Left lobe of liver (tissue), 2 donors: ENCODE results near the gene MTMR3. TPM values are rescaled to one million over a fixed set of nuclear protein-coding genes. Genes with fewer than 3 reads are reported as not detected.
A peak's percentile ranks its signal among the peaks of the same experiment; 100 is the strongest.
"Not testable (repeated sequence)": the region's sequence is repeated elsewhere in the genome, so short reads cannot be mapped to it uniquely, and the experiment has no call there.

Source experiments
- ATAC-seq: fragments of 200-7000 bp; cut with Tn5 transposase; one replicate; pipeline ENCODE4 v1.9.1; 2020; ENCODE audit warnings: mild to moderate bottlenecking, moderate library complexity
- DNase-seq: peaks from one replicate; pipeline ENCODE4 v3.0.0-alpha.2; 2020; ENCODE audit warnings: low spot score
- total RNA-seq: library from RNA; stranded (reverse); gene quantifications from one replicate; pipeline ENCODE4 v1.2.1, GENCODE V29; 2021
- donor health status: DM: no; HTN: no; CAD: no; lungs with moderate emphysema.
- donor health status: DM: no; HTN: yes; CAD: no.

MTMR3 gene
- total RNA-seq, 1 donor from 2014 or later = 12.8 TPM

DNA sequence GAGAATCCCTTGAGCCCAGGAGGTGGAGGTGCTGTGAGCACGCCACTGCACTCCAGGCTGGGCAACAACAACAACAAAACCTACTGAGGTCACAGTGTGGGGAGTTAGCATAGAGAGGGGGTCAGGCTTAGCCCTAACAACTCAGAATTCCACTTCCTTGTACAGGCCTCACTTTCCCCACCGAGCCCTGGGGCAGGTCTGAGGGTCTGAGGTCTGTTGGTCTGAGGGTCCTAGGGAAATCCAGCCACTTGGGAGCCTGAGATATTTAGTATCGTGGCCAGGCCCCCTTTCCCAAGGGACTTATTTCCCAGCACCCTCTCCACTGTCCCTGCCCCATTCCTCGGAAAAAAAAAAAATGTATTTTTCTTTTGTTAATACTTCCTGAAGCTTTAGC is 162.5 kb downstream of the MTMR3 start:
- ATAC-seq = no peak
- DNase-seq = peak; percentile 33

DNA sequence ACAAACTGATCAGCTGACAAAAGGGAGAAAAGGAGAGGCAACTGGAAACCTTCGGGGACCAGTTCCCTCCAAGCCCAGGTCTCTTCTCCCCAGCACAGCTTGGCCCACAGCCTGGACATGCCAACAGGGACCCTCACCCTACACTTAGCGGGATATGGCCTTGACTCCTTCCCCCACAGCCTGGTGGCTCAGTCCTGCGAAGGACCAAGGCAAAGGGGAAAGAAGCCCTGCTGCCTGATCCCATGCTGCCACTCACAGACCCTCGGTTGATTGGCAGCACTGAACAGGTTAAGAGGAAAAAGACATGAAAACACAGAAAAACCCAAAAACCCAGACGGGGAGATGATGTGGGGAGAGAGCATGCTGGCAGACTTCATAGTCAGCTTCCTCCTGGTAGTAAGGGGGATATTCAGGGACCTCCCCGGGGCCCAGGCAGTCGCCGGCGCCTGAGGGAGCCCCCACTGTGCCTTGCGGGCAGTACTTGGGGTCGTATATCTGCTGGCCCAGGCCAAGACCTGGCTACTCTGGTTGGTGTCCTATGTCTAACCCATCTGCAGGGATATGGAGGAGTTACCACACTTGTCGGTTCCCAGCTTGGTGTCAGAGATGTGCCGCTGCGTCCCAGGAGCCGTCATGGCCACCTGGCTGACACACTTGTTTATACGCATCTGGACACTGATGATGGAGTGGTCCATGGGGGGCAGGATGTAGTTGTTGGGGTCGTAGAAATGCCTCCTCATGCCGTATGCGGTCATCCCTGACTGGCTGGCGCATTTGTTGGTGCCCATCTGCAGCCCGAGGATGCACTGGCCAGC is 163.1 kb downstream of the MTMR3 start:
- DNase-seq (peak; percentile 37), ATAC-seq (no peak)

DNA sequence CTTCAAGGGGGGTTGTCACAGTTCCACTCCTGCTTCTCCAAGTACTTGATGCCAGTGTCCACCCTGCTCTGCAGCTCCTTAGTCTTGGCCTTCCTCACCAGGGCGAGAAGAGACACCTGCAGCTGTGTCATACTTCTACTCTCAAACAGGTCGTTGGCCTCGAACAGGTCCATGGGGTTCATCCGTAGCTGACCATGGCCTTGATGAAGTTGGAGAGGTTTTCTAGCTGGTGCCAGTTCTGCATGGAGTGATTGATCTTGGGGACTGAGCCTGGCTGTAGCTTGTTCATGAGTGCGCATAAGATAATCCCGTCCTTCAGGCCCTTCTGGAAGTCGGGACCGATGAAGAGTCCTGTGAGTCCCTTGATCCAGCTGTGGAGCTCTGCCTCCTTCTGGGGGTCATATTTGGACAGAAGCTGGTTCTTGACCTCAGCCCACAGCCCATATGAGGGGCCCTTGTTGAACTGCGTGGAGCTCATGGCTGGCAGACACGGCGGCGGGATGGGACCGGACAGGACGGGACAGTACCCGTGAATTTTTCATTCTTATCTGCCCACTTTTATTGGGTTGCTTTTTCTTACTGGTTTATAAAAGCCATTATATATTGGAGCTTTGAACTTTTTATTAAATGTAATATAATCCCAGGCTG is 163.9 kb downstream of the MTMR3 start:
- DNase-seq = peak; percentile 39
- ATAC-seq = peak; percentile 9

- ATAC-seq (peak; percentile 54), DNase-seq (peak; percentile 21)
Measured at GRCh38 chr22:30047364-30047738, 164.4 kb downstream of the MTMR3 start.

- ATAC-seq (peak; percentile 50), DNase-seq (no peak)
Measured at GRCh38 chr22:30048681-30049080, 165.7 kb downstream of the MTMR3 start.

DNA sequence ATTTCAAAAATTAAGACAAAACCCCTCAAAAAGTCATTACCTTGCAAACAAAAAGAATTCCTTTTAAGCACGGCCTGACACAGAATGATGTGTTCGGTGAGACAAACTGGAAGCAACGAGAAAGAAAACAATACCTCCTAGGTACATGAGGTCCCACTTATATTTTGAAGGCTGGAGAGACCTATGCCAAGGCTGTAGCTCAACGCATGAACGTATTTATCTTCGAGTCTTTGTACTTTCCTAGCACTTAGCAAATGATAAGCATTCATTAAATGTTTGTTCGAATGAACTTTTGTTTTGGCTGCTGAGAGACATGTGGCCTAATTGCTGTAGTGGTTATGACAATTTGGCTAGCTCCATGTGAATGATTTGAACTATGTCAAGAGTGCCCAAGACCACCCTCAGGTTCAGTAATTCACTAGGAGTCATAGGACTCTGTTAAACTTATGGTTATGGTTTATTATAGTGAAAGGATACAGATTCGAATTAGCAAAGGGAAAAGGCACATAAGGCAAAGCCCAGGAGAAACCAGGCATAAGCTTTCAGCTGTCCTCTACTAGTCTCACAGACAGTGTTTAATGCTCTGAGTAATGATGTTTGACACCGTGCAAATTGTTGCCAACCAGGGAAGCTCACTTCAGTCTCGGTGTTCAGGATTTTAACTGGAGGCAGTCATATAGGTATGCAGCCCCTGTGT is 171.2 kb downstream of the MTMR3 start:
- no peak for ATAC-seq
- DNase-seq = no peak

GRCh38 chr22:30054764-30055069 is 171.7 kb downstream of the MTMR3 start:
- ATAC-seq (no peak), DNase-seq (no peak)

DNA sequence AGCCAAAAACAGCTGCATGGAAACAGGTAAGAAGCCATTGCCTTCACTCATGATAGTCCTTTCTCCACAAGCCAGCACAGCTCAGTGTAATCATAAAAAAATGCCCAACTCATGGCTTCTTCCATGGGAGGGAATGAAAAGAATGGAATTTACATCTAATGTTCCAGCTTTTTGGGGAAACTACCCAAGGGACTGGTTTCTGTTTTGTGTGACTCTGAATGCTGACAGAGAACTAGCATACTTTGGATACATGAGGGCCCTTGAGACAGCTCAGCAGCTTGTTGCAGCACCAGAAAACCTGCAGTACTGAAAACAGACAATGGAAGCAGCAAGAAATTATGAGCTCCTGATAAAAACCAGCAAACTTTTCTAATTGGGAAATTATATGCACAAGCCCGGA is 173.0 kb downstream of the MTMR3 start:
- ATAC-seq (no peak), DNase-seq (no peak)

DNA sequence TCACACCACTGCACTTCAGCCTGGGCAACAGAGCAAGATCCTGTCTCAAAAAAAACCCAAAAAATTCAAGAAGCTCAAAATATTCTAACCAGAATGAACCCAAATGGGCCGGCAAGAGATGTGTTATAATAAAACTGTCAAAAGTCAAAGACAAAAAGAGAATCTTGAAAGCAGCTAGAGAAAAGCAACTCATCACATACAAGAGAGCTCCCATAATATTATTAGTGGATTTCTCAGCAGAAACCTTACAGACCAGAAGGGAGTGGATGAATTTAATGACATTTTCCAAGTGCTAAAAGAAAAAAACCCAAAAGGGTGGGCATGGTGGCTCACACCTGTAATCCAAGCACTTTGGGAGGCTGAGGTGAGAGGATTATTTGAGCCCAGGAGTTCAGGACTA is 174.4 kb downstream of the MTMR3 start:
- no peak for ATAC-seq
- no peak for DNase-seq

DNA sequence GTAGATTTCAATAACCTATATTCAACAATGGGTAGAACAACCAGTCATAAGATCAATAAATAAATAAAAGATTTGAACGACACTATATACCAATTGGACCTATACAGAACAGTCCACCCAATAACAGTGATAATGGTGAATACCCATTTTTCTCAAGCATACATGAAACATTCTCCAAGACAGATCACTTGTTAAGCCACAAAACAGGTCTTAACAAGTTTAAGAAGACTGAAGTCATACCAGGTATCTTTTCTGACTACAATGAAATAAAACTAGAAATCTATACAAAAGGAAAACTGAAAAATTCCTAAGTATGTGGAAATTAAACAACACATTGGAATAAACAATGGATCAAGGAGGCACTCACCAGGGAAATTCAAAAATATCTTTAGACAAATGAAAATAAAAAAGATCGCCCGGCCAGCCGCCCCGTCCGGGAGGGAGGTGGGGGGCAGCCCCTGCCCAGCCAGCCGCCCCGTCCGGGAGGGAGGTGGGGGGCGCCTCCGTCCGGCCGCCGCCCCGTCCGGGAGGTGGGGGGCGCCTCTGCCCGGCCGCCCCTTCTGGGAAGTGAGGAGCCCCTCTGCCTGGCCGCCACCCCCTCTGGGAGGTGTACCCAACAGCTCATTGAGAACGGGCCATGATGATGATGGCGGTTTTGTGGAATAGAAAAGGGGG is 176.5 kb downstream of the MTMR3 start:
- ATAC-seq, DNase-seq: not testable (repeated sequence)

DNA sequence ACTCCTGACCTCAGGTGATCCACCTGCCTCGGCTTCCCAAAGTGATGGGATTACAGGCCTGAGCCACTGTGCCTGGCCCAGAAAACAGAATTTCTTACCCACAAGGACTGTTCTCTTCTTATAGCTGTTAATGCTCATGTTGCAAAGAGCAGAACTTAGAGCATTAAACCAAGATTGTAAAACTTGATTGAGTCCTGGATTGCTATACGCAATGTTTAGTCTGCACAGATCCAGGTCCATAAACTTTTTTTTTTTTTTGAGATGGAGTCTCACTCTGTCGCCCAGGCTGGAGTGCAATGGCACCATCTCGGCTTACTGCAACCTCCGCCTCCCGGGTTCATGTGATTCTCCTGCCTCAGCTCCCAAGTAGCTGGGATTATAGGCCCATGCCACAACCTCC is 178.1 kb downstream of the MTMR3 start:
- not testable (repeated sequence) for ATAC-seq, DNase-seq

DNA sequence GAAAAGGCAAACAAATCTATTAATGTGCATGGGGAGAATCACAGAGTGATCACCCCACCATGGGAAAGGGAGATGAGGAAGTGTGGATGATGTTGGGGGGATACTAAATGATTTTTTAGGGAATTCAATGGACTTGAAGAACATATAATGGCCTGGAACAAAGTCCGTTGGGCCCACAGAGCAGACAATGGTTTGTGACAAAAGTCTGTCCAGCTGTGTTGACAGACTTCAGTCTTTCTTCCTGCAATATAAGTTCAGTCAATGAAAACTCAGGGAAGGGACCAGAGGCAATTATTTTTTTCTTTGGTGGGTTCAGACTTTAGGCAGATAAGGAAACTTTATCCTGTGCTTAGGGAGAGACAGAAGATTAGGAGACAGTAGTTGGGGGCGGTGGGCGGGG is 179.3 kb downstream of the MTMR3 start:
- ATAC-seq = no peak
- DNase-seq = no peak

DNA sequence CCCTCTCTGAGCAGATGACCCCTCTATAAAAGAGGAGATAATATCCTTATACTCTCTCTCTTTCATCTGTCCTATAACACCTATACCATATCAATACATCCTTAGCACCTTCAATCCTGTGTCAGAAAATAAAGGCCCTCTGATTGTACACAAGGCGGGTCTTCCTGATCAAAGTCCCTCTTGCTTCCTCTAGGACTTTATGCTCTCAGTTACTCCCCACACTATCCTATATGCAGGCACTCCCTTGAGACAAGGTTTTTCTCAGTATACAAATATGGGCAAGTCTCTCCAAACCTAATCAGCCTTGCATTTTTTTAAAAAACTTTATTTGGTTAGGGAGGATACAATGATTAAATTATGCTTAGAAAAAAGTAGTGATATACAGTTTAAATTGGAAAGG is 180.0 kb downstream of the MTMR3 start:
- ATAC-seq (no peak), DNase-seq (no peak)

- DNase-seq (no peak), ATAC-seq (no peak)
Measured at GRCh38 chr22:30064172-30064571, 181.2 kb downstream of the MTMR3 start.

DNA sequence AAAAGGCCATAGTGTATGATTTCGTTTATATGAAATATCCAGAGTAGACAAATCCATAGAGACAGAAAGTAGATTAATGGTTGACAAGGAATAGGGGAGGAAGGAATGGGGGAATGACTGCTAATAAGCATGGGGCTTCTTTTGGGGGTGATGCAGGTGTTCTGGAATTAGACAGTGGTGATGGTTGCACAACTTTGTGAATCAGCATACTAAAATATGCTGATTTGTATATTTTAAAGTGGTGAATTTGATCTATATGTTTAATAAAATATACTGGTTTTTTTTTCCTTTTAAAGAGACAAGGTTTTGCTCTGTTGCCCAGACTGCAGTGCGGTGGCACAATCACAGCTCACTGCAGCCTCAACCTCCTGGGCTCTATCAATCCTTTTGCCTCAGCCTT is 190.8 kb downstream of the MTMR3 start:
- no peak for DNase-seq
- no peak for ATAC-seq

DNA sequence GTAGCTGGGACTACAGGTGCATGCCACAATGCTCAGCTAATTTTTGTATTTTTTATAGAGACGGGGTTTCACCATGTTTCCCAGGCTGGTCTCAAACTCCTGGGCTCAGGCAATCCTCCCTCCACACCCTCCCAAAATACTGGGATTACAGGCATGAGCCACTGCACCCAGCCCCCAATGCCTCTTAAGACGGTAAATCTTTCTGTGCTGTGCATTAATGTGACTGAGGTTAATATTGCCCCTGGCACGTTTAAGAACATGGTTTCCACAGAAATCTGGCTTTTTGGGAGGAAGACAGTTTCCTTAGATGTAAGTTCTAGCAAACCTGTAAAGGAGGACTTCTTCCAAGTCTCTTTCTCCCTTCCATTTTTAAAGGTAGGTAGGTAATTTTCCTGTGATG is 191.2 kb downstream of the MTMR3 start:
- DNase-seq = no peak
- no peak for ATAC-seq

DNA sequence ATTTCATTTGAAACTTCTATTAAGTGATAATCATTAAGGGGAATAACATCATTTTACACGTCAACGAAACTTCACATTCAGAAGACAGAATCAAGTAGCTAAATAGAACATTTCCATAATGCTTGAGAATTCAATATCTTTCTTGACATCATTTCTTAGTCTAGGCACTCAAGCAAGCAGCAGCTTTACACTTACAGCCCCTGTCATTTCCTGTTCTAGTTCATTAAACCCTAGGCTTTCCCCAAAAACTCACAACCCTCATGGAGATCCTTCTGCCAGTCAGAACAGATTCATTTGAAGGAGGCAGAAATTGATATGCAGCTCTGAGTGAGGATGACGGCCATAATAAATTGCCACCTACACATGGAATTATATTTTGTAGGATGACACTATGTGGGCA is 192.0 kb downstream of the MTMR3 start:
- ATAC-seq (no peak), DNase-seq (no peak)

DNA sequence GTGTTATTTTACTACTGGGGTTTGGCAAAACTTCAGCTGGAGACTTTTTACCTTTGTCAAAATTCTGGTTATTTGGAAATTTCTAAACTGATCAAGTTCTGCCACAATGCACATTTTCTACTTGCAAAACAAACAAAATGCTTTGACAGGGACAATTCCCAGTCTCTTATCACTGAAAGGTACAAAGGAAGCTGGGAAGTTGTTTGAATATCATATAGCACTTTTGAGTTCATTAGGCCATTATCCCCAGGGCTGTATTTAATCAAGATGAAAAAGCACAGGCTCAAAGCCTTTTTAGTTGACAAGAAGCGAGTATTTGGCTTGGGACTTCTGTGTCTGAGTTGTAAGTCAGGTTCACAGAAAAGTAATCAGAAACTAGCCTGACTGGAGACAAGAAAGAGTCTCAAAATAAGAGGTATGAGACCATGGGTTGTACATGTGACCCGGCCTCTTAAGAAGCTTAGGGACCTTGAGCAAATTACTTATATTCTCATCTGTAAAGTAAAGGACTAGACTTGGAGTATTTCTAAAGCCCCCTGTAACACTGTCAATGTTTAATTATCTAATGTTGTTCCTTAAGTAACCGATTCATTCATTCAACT is 194.4 kb downstream of the MTMR3 start:
- DNase-seq (no peak), ATAC-seq (no peak)

- DNase-seq (peak; percentile 53), ATAC-seq (no peak)
Measured at GRCh38 chr22:30078320-30079311, 195.6 kb downstream of the MTMR3 start.

- ATAC-seq (peak; percentile 86), DNase-seq (peak; percentile 91)
Measured at GRCh38 chr22:30079952-30080533, 197.1 kb downstream of the MTMR3 start, which contains the start of gene HORMAD2. Gene HORMAD2 (plus strand): TSS chr22:30080464. CDS start chr22:30093953, 13,489 bp downstream.
